HG03280 (cell line): ENCODE results near the gene SEPHS2.
"Not testable (repeated sequence)": the region's sequence is repeated elsewhere in the genome, so short reads cannot be mapped to it uniquely, and the experiment has no call there.

ENCODE experiments used
- ATAC-seq: cut with Tn5 transposase; IDR thresholded peaks from one replicate; pipeline ENCODE4 v1.9.1; 2021; ENCODE audit warnings: mild to moderate bottlenecking, moderate library complexity; ENCODE audit not compliant: unreplicated experiment

Gene SEPHS2

DNA sequence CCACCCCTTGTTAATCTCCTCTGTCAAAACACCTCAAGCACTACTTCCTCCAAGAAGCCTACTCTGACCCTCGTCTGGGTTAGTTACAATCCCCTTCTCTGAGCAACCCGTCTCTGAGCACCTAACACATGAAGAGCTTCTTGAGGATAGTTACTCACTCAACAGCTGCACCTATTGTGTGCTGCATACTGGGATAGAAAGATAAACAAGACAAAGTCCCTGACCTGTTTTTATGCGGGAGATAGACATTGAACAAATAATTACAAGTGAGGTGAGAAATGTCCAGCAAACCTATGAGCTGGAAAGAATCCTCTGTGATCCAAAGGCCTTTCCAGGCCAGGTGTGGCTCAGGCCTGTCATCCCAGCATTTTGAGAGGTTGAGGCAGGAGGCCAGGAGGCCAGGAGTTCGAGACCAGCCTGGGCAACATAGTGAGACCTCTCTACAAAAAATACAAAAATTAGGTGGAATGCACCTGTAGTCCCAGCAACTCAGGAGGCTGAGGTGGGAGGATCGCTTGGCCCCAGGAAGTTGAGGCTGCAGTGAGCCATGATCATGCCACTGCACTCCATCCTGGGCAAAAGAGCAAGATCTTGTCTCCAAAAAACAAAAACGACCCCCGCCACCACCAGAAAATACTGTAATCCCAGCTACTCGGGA lies 43.8 kb downstream of the SEPHS2 start:
- no peak for ATAC-seq

DNA sequence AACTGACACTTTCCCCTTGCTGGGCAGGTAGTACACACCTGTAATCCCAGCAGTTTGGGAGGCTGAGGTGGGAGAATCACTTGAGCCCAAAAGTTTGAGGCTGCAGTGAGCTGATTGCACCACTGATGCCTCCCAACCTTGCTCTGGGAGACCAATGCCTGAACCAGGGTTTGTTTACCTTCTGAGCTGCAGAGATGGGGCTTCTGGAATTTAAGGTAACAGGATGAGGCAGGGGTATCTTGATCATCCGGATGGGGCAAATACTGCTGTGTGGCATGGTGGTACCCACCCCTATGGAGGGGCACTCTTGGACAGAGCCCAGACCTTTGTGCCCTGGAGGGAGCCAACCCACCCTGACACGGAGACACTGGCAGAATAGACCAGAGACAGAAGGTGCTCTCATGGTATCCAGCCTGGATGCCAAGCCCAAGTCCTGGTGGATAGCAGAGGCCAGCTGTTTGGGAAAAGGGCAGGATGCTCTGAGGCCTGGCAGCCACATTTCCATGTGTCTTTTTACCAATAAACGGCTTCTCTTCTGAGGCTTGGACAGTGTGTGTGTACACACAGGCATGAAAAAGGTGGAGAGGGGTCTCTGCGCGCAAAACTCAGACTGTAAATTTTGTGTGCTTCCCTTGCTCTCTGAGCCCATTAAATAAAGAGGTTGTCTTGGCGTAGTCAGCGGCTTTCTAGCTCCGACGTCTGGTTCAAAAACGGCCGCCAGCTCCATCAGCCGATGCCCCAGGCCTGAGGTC lies 46.1 kb downstream of the SEPHS2 start:
- no peak for ATAC-seq

DNA sequence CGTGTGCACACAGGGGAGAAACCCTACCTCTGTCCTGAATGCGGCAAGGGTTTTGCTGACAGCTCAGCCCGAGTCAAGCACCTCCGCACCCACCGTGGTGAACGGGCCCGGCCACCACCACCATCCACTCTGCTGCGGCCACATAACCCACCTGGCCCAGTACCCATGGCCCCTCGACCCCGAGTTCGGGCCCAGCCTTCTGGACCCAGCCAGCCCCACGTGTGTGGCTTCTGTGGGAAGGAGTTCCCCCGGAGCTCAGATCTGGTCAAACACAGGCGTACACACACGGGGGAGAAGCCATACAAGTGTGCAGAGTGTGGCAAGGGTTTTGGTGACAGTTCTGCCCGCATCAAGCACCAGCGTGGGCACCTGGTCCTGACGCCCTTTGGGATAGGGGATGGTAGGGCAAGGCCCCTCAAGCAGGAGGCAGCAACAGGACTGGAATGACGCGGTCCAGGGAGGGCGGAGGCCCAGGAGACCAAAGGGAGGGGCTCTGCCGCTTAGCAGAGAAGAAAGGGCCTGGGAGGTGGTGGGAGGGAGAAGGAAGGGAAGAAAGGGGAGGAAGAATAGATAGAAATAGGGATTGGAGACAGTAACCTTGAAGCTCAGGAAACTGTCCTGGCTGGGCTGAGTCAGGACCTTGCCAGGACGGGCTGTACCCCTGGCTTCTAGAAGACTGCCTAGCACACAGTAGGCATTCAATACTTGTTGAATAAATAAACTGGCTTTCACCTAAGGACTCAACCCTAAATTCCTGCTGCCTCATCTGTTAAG lies 46.8 kb downstream of the SEPHS2 start:
- ATAC-seq: no peak

DNA sequence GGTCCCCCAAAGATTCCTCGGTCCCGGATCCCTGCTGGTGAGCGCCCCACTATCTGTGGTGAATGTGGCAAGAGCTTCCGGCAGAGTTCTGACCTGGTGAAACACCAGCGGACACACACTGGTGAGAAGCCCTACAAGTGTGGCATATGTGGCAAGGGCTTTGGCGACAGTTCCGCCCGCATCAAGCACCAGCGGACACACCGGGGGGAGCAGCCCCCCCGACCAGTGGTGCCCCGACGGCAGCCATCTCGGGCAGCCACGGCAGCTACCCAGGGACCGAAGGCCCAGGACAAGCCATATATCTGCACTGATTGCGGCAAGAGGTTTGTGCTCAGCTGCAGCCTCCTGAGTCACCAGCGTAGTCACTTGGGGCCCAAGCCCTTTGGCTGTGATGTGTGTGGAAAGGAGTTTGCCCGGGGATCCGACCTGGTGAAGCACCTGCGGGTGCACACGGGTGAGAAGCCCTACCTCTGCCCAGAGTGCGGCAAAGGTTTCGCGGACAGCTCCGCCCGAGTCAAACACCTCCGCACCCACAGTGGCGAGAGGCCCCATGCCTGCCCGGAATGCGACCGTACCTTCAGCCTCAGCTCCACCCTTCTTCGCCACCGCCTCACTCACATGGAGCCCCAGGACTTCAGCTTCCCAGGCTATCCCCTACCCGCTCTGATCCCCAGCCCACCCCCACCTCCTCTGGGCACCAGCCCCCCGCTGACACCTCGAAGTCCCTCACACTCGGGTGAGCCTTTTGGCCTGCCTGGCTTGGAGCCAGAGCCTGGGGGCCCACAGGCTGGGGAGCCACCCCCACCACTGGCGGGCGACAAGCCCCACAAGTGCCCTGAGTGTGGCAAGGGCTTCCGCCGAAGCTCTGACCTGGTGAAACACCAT lies 47.7 kb downstream of the SEPHS2 start:
- ATAC-seq: no peak

DNA sequence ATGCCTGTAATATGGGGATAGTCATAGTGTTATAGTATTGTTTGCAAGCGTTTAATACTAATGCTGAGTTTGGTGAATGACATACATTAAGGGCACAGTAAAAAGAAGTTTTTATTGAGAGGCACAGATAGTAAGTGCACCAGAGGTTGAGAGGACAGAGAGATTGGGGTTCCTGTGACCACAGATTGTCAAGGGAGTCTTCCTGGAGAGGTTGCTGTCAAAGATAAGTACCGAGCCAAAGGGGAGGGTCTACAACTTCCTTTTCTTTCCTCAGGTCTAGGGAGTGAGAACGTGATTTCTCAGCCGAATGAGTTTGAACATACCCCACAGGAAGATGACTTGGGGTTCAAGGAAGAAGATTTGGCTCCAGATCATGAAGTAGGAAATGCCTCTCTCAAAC lies 48.6 kb downstream of the SEPHS2 start:
- no peak for ATAC-seq

DNA sequence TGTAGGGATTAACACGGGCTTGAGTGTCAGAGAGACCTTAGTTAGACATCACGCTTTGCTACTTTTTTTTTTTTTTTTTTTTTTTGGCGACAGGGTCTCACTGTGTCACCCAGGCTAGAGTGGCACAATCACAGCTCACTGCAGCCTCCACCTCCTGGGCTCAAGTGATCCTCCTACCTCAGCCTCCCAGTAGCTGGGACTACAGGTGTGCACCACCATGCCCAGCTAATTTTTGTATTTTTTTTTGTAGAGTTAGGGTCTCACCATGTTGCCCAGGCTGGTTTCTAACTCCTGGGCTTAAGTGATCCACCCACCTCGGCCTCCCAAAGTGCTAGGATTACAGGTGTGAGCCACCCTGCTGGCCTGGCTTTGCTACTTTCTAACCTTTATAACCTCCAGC lies 49.0 kb downstream of the SEPHS2 start:
- not testable (repeated sequence) for ATAC-seq

DNA sequence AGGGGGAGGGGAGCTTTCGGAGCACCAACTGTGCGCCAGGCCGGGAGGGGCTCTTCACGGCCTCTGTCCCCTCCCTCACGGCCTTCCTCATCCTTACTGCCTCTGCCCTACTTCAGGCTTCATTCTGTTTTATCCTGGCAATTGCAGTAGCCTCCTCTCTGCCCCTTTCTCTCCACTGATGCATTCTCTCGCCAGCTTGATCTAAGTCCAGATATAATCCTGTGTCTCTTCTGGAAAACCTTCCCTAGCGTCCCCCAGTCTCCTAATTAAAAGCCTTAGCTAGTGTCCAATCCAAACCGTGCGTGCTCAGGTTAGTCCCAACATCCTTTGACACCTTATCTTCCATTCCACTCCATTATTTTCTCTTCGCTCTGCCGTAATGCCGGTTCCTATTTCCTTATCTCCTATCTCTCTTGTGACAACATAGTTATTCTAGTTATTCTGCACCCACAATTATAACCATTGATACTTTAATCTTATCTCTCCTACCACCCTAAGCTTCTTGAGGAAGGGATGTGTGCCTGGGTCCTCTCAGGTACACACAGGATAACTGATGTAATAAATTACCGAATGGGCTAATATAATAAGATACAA lies 49.6 kb downstream of the SEPHS2 start:
- no peak for ATAC-seq

DNA sequence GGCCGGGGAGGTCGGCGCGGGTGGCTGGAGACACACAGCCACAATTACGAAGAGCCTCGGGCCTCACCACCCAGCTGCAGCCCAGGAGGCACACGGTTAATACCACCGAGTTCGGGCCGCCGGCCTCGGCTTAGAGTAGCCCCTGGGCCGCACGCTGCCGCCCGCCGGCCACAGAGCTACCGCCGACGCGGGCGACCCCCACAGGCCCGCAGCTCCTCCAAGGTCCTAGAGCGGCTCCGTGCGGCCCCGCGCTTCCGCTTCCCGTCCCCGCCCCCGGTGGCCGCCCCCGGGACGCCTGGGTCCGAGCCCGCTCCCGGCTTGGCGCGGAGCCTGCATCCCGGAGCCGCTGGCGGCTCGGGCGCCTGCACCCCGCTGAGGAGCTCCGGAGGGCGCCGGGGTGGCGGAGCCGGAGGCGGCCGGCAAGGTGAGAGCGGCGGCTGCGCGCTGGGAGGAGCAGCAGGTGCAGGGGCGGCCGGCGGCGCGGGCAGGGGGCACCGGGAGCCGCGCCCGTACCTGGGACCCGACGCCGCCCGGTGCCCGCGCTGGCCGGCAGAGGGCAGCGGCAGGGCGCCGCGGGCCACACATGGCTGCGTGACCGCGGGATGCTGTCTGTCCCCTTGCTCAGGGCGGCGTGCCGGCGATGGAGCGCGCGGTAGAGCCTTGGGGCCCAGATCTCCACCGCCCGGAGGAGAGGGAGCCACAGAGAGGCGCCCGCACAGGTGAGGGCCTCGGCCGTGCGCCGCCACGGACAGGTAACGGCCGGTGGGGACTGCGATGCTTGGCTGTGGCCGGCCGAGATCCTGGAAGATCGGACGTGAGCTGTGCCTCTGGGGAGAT lies 50.3 kb downstream of the SEPHS2 start, which contains the start of gene ZNF48:
Gene ZNF48, plus strand, starts transcription at position 266 of the 837 bp plus-strand sequence. Its CDS starts 375 bp downstream, at position 641.
- peak; percentile 61 for ATAC-seq

DNA sequence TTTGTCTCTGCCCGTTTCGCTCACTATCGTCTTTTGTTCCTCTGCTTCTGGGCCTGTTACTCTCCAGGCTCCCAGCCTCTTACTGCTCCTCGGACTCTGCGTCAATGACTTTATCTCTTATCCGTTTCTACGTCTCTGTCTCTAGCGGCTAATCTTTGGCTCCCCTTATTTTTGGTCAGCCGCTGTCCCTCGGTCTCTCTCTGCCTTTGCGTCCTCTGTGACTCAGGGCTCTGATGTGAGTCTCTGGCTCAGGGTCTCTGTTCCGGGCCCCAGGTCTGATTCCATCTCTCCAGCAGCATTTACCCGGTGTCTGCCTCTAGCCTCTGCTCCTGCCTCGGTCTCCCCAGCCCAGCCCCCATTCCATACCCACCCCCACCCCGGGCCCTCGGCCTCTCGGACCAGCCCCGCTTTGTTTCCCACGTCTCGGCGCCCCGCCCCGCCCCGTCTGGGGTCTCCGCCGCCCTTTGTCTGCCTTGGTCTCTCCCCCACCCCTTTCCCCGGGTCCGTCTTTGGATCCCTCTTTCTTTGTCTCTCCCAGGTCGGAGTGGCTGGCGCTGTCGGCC lies 51.0 kb downstream of the SEPHS2 start:
- no peak for ATAC-seq
